Osteocyte (in vitro differentiated cells): ENCODE measurements around the gene CELF1. TPM values are rescaled to one million over a fixed set of nuclear protein-coding genes. Genes with fewer than 3 reads are reported as not detected.
A peak's percentile ranks its signal among the peaks of the same experiment; 100 is the strongest.
"Not testable (repeated sequence)": the region's sequence is repeated elsewhere in the genome, so short reads cannot be mapped to it uniquely, and the experiment has no call there.

ENCODE experiments used
- DNase-seq: peaks from one replicate; pipeline ENCODE4 v3.0.0; 2021; ENCODE audit warnings: mixed read lengths; ENCODE audit not compliant: unreplicated experiment; ENCODE audit errors: extremely low spot score
- H3K27ac Mint-ChIP-seq: one replicate; pipeline ENCODE4 v1.8.0; 2021; ENCODE audit warnings: mild to moderate bottlenecking, mixed read lengths; ENCODE audit not compliant: unreplicated experiment
- H3K27me3 Mint-ChIP-seq: one replicate; pipeline ENCODE4 v1.8.0; 2021; ENCODE audit warnings: mixed read lengths; ENCODE audit not compliant: unreplicated experiment
- H3K36me3 Mint-ChIP-seq: one replicate; pipeline ENCODE4 v1.8.0; 2021; ENCODE audit warnings: mixed read lengths; ENCODE audit not compliant: unreplicated experiment
- H3K4me1 Mint-ChIP-seq: one replicate; pipeline ENCODE4 v1.8.0; 2021; ENCODE audit warnings: mixed read lengths; ENCODE audit not compliant: unreplicated experiment
- H3K4me3 Mint-ChIP-seq: one replicate; pipeline ENCODE4 v1.8.0; 2021; ENCODE audit warnings: mild to moderate bottlenecking, moderate library complexity, mixed read lengths; ENCODE audit not compliant: unreplicated experiment
- H3K9me3 Mint-ChIP-seq: one replicate; pipeline ENCODE4 v1.8.0; 2021; ENCODE audit warnings: mixed read lengths; ENCODE audit not compliant: unreplicated experiment
- CTCF ChIP-seq: fragments of 200-600 bp; sonication (generic); IDR thresholded peaks from 2 replicates; pipeline ENCODE4 v1.5.0; 2021; ENCODE audit warnings: antibody characterized with exemption, mild to moderate bottlenecking, moderate library complexity
- total RNA-seq: library from RNA; stranded (reverse); gene quantifications from 2 replicates; pipeline ENCODE4 v1.2.1, GENCODE V29; 2021

The CELF1 gene
- total RNA-seq, 1 donor from 2014 or later: 88.6 TPM

GRCh38 chr11:47531666-47532065 is 21.3 kb downstream of the CELF1 start:
- H3K27ac Mint-ChIP-seq: peak overlapping the region; percentile 84
- no peak overlapping the region for H3K4me3 Mint-ChIP-seq
- H3K36me3 Mint-ChIP-seq: peaks cover 5% of the 10 kb centered on the region
- DNase-seq: no peak
- peaks cover 44% of the 10 kb centered on the region for H3K4me1 Mint-ChIP-seq
- no peaks in the 10 kb centered on the region for H3K27me3 Mint-ChIP-seq
- H3K9me3 Mint-ChIP-seq: no peaks in the 10 kb centered on the region
- TF ChIP-seq CTCF: no peak

DNA sequence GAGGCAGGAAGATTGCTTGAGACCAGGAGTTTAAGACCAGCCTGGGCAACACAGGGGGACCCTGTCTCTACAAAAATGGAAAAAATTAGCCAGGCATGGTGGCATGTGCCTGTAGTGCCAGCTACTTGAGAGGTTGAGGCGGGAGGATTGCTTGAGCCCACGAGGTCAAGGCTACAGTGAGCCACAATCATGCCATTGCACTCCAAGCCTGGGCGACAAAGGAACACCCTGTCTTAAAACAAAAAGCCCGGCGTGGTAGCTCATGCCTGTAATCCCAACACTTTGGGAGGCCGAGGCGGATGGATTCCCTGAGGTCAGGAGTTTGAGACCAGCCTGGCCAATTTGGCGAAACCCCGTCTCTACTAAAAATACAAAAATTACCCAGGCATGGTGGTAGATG is 22.2 kb downstream of the CELF1 start:
- not testable (repeated sequence) for H3K4me3 Mint-ChIP-seq, H3K9me3 Mint-ChIP-seq, H3K27me3 Mint-ChIP-seq, H3K36me3 Mint-ChIP-seq, DNase-seq
- H3K27ac Mint-ChIP-seq: peak overlapping the region; percentile 14
- peaks cover 47% of the 10 kb centered on the region for H3K4me1 Mint-ChIP-seq

- Mint-ChIP-seq H3K9me3 (no peaks in the 10 kb centered on the region), H3K27ac (peak overlapping the region; percentile 12), H3K4me1 (peaks cover 52% of the 10 kb centered on the region), H3K4me3 (no peak overlapping the region), H3K36me3 (peaks cover 3% of the 10 kb centered on the region), H3K27me3 (no peaks in the 10 kb centered on the region)
- TF ChIP-seq CTCF: no peak
- no peak for DNase-seq
These were observed 23.0 kb downstream of the CELF1 start for GRCh38 chr11:47529951-47530350.

GRCh38 chr11:47527186-47527585 is 25.7 kb downstream of the CELF1 start:
- Mint-ChIP-seq H3K27ac (peak overlapping the region; percentile 19), H3K36me3 (peaks cover 3% of the 10 kb centered on the region), H3K4me1 (peaks cover 53% of the 10 kb centered on the region), H3K4me3 (no peak overlapping the region), H3K9me3 (no peaks in the 10 kb centered on the region), H3K27me3 (no peaks in the 10 kb centered on the region)
- TF ChIP-seq CTCF: no peak
- no peak for DNase-seq

DNA sequence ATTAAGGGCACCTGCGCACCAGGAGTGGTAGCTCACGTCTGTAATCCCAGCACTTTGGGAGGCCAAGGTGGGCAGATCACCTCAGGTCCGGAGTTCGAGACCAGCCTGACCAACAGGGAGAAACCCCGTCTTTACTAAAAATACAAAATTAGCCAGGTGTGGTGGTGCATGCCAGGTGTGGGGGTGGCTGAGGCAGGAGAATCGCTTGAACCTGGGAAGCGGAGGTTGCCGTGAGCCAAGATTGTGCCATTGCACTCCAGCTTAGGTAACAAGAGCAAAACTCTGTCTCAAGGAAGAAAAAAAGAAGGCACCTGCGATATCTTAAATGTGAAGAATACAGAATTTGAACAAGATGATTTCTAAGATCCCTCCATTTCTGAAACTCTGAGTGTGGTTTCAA is 26.9 kb downstream of the CELF1 start:
- H3K9me3 Mint-ChIP-seq, DNase-seq, H3K27me3 Mint-ChIP-seq, H3K4me3 Mint-ChIP-seq, H3K36me3 Mint-ChIP-seq: not testable (repeated sequence)
- H3K4me1 Mint-ChIP-seq: peaks cover 50% of the 10 kb centered on the region
- peak overlapping the region; percentile 96 for H3K27ac Mint-ChIP-seq

DNA sequence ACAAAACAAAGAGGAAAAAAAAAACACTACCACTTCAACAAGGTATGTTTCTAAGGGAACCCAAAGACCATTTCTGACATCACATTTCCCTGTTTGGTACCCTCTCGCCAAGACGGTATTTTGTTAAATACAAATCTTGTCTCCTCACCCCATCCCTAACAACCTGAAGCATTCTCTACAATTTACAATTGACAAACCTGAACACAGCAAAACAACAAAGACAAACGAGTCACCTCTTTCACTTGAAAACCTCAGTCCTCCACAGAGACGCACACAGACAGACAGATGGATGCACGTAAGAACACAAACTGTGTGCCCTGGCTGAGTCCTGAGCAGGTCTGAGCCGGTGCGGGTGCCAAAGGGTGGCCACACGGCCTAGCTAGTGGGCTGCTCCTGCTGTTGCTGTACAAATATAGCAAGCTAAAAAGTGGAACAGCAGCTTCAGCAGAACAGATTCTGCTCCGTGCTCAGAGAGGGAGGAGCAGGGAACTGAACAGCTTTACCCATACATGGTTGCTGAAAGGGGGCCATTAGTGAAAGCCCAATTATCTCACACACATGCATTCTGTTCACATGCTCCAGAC is 28.5 kb downstream of the CELF1 start:
- H3K4me3 Mint-ChIP-seq: peak overlapping the region; percentile 53
- peaks cover 54% of the 10 kb centered on the region for H3K4me1 Mint-ChIP-seq
- H3K27ac Mint-ChIP-seq: peak overlapping the region; percentile 96
- DNase-seq: no peak
- TF ChIP-seq CTCF: no peak
- no peaks in the 10 kb centered on the region for H3K9me3 Mint-ChIP-seq
- no peaks in the 10 kb centered on the region for H3K27me3 Mint-ChIP-seq
- peaks cover 3% of the 10 kb centered on the region for H3K36me3 Mint-ChIP-seq
